ENCODE data around the gene DLGAP1.

Gene DLGAP1

GRCh38 chr18:3688690-3689089 lies 766.4 kb downstream of the DLGAP1 start:
- Histone ChIP-seq H3K9me3 (ENCODE audit: severe bottlenecking) (no peaks in the 10 kb centered on the region), H3K36me3 (ENCODE audit: low read depth) (no peaks in the 10 kb centered on the region), H3K27ac (ENCODE audit: poor library complexity, severe bottlenecking) (no peak overlapping the region), H3K4me3 (ENCODE audit: severe bottlenecking) (no peak overlapping the region), H3K27me3 (ENCODE audit: insufficient read depth, poor library complexity, severe bottlenecking) (no peaks in the 10 kb centered on the region), H3K4me1 (ENCODE audit: insufficient read depth, poor library complexity, severe bottlenecking) (peaks cover 11% of the 10 kb centered on the region)
- ATAC-seq (ENCODE audit: low read depth) (peak; percentile 70; the same call in 2 of the 3 replicates), DNase-seq (ENCODE audit: low spot score) (no peak)
- no peak for TF ChIP-seq CTCF (IDR thresholded peaks at IDR 0.05; ENCODE audit: poor library complexity, severe bottlenecking)

GRCh38 chr18:3683483-3683882 lies 771.6 kb downstream of the DLGAP1 start:
- DNase-seq (ENCODE audit: low spot score) = no peak
- Histone ChIP-seq H3K4me1 (ENCODE audit: insufficient read depth, poor library complexity, severe bottlenecking) (peaks cover 18% of the 10 kb centered on the region), H3K36me3 (ENCODE audit: low read depth) (no peaks in the 10 kb centered on the region), H3K9me3 (ENCODE audit: severe bottlenecking) (peaks cover 4% of the 10 kb centered on the region), H3K27ac (ENCODE audit: poor library complexity, severe bottlenecking) (peak overlapping the region; percentile 11), H3K27me3 (ENCODE audit: insufficient read depth, poor library complexity, severe bottlenecking) (no peaks in the 10 kb centered on the region), H3K4me3 (ENCODE audit: severe bottlenecking) (no peak overlapping the region)
- ATAC-seq (ENCODE audit: low read depth) = peak; percentile 67
- no peak for TF ChIP-seq CTCF (IDR thresholded peaks at IDR 0.05; ENCODE audit: poor library complexity, severe bottlenecking)

GRCh38 chr18:3682061-3682460 lies 773.0 kb downstream of the DLGAP1 start:
- no peak for DNase-seq (ENCODE audit: low spot score)

GRCh38 chr18:3679241-3679640 lies 775.9 kb downstream of the DLGAP1 start:
- Histone ChIP-seq H3K4me3 (ENCODE audit: severe bottlenecking) (no peak overlapping the region), H3K4me1 (ENCODE audit: insufficient read depth, poor library complexity, severe bottlenecking) (peaks cover 13% of the 10 kb centered on the region), H3K9me3 (ENCODE audit: severe bottlenecking) (peaks cover 4% of the 10 kb centered on the region), H3K27ac (ENCODE audit: poor library complexity, severe bottlenecking) (peak overlapping the region; percentile 20), H3K36me3 (ENCODE audit: low read depth) (no peaks in the 10 kb centered on the region), H3K27me3 (ENCODE audit: insufficient read depth, poor library complexity, severe bottlenecking) (no peaks in the 10 kb centered on the region)
- no peak for TF ChIP-seq CTCF (IDR thresholded peaks at IDR 0.05; ENCODE audit: poor library complexity, severe bottlenecking)
- ATAC-seq (ENCODE audit: low read depth) = peak; percentile 87
- no peak for DNase-seq (ENCODE audit: low spot score)

More at GRCh38 chr18:3682061-3682460, 773.0 kb downstream of the DLGAP1 start:
- Histone ChIP-seq H3K27ac (ENCODE audit: poor library complexity, severe bottlenecking) (no peak overlapping the region), H3K36me3 (ENCODE audit: low read depth) (no peaks in the 10 kb centered on the region), H3K4me1 (ENCODE audit: insufficient read depth, poor library complexity, severe bottlenecking) (peaks cover 13% of the 10 kb centered on the region), H3K27me3 (ENCODE audit: insufficient read depth, poor library complexity, severe bottlenecking) (no peaks in the 10 kb centered on the region), H3K4me3 (ENCODE audit: severe bottlenecking) (no peak overlapping the region), H3K9me3 (ENCODE audit: severe bottlenecking) (peaks cover 4% of the 10 kb centered on the region)
- TF ChIP-seq CTCF (IDR thresholded peaks at IDR 0.05; ENCODE audit: poor library complexity, severe bottlenecking) = no peak
- no peak for ATAC-seq (ENCODE audit: low read depth)

GRCh38 chr18:3675994-3676393 lies 779.1 kb downstream of the DLGAP1 start:
- ATAC-seq (ENCODE audit: low read depth) (no peak), DNase-seq (ENCODE audit: low spot score) (no peak)
- Histone ChIP-seq H3K4me1 (ENCODE audit: insufficient read depth, poor library complexity, severe bottlenecking) (peaks cover 5% of the 10 kb centered on the region), H3K9me3 (ENCODE audit: severe bottlenecking) (no peaks in the 10 kb centered on the region), H3K4me3 (ENCODE audit: severe bottlenecking) (no peak overlapping the region), H3K27me3 (ENCODE audit: insufficient read depth, poor library complexity, severe bottlenecking) (no peaks in the 10 kb centered on the region), H3K27ac (ENCODE audit: poor library complexity, severe bottlenecking) (no peak overlapping the region), H3K36me3 (ENCODE audit: low read depth) (no peaks in the 10 kb centered on the region)
- TF ChIP-seq CTCF (IDR thresholded peaks at IDR 0.05; ENCODE audit: poor library complexity, severe bottlenecking) = no peak

Measured in RWPE2 (cell line).